HuH-7.5 (cell line): Measurements from ENCODE around the gene EHMT1.
A peak's percentile ranks its signal among the peaks of the same experiment; 100 is the strongest.

Experiments used
- DNase-seq: peaks from one replicate; pipeline ENCODE4 v3.0.0; 2011; ENCODE audit warnings: low spot score

Gene EHMT1

DNA sequence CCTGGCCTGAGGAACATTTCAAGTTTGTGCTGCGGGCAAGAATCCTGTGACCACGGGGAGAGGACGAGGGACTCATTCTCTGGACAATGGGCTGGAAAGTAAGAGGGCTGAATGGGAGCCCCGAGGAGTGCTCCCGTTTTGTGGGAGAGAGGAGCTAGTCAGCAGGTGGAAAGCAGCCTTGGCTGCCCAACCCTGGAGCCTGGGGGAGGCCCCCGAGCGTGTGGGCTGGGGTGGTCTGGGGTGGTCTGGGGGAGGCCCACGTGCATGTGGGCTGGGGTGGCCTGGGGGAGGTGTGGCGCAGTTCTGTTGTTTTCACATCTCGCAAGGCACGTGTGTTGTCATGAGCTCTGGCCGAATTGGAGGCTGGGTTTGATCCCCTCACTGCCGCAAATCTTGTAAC lies 27.5 kb downstream of the EHMT1 start:
- DNase-seq: no peak

GRCh38 chr9:137647096-137647714 lies 28.4 kb downstream of the EHMT1 start:
- DNase-seq: no peak

DNA sequence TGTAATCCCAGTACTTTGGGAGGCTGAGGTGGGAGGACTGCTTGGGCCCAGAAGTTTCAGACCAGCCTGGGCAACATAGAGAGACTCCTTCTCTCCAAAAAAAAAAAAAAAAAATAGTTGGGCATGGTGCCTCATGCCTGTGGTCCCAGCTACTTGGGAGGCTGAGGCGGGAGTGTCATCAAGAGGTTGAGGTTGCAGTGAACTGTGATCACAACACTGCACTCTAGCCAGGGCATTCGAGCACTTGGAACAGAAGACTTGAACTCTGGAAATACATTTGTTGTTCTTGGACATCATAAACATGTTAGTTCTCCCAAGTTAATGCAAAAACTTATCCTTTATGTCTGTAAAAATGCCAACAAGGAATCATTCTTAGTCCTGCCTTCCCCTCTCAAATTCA lies 29.6 kb downstream of the EHMT1 start:
- no peak for DNase-seq

- DNase-seq: no peak
Observed at GRCh38 chr9:137649553-137649952, 30.7 kb downstream of the EHMT1 start.

GRCh38 chr9:137650259-137650658 lies 31.5 kb downstream of the EHMT1 start:
- DNase-seq: no peak

GRCh38 chr9:137650779-137651178 lies 32.0 kb downstream of the EHMT1 start:
- DNase-seq: no peak

GRCh38 chr9:137656416-137656815 lies 37.6 kb downstream of the EHMT1 start:
- DNase-seq: no peak

- DNase-seq: no peak
Observed at GRCh38 chr9:137657606-137658005, 38.8 kb downstream of the EHMT1 start.

GRCh38 chr9:137658781-137659180 lies 40.0 kb downstream of the EHMT1 start:
- DNase-seq: no peak

DNA sequence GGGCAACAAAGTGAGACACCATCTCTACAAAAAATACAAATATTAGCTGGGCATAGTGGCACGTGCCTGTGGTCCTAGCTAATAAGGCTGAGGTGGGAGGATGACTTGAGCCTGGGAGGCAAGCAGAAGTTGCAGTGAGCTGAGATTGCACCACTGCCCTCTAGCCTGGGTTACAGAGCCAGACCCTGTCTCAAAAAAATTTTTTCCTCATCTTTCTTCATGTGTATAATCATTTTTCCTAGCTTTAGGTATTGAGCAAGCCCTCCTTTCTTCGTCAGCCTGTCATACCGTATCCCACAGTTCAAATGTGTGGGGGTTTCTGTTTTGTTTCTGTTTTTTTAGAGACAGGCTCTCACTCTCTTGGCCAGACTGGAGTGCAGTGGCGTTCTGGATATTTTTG lies 41.3 kb downstream of the EHMT1 start:
- DNase-seq: no peak

- DNase-seq: no peak
Observed at GRCh38 chr9:137663584-137663983, 44.8 kb downstream of the EHMT1 start.

GRCh38 chr9:137664676-137665075 lies 45.9 kb downstream of the EHMT1 start:
- DNase-seq: no peak

DNA sequence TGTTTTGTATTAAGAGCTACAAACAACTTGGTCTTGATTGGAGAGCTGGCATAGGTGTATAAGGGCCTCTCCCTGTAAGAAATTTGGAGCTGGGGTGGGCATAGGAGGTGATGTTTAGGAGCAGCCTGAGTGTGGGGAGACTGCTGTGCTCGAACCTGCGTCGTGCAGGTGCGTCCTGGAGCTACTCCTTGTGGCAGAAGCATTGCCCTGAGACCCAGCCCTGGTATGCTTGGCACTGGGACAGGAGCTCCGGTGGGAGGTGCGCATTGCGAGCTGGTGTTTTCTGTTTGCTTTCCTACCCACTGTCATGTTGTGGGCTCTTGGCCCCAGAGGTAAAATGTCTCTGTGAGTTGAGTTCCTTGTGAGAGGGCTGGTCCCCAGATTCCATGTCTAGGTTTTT lies 46.4 kb downstream of the EHMT1 start:
- DNase-seq: no peak

GRCh38 chr9:137665697-137666512 lies 47.1 kb downstream of the EHMT1 start:
- DNase-seq: no peak

- no peak for DNase-seq
Observed at GRCh38 chr9:137666513-137666822, 47.7 kb downstream of the EHMT1 start.

DNA sequence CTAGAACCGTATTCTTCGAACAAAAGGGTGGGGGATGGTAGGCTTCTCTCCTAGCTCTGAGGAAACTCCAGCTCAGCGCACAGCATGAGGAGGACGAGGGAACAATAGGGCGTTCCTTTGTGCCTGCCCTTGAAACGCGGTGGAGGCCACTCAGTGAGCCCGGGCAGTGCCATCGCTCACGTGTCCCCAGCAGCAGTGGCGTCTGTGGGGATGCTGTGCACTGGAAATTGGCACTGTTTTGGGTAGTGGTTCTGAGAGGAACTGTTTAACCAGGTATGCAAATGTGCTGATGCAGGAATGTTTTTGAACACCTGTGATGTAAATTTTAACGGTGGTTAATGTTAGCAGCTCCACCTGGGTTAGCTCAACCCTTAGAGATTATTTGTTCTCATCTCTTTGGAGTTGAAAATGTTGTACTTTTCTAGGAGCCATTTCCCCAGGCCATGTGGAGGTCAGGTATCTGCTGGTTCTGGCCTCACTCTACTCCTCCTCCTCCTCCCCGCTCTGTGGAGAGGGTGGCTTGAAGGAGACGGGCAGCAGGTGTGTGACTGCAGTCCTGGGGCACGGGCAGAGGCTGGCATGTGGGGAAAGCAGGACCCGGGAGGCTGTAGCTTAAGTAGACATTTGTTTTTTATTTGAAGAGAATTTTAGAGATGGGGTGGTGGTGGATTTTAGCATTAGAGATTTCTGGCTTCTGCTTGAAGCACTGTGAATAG lies 48.3 kb downstream of the EHMT1 start:
- DNase-seq: no peak

DNA sequence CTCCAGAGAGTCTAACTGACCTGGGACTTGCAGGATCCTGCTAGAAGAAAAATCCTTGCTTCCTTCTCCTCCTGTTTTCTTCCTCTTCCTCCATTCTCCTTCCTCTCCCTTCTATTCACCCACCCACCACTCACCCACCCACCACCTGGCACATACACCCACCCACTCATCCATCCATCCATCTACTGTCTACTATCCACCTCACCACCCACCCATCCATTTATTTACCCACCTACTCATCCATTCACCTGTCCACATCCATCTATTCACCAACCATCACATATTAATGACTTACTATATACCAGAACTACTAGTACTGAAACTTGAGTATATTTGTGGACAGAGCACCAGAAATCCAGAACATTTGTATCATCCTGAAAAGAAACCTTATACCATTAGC lies 49.4 kb downstream of the EHMT1 start:
- no peak for DNase-seq

DNA sequence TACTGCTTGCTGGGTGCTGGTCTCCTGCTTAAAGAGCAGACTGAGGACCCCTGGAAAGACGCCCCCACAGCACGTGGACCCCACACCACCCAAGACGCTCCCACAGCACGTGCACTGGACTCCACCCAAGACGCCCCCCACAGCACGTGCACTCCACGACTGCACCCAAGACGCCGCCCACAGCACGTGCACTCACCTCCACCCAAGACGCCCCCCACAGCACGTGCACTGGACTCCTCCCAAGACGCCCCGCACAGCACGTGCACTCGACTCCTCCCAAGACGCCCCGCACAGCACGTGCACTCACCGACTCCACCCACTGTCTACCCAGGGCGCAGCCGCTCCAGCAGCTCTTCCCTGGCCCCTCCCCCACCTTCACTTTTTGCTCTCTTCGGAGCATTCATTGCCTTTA lies 50.5 kb downstream of the EHMT1 start:
- no peak for DNase-seq

DNA sequence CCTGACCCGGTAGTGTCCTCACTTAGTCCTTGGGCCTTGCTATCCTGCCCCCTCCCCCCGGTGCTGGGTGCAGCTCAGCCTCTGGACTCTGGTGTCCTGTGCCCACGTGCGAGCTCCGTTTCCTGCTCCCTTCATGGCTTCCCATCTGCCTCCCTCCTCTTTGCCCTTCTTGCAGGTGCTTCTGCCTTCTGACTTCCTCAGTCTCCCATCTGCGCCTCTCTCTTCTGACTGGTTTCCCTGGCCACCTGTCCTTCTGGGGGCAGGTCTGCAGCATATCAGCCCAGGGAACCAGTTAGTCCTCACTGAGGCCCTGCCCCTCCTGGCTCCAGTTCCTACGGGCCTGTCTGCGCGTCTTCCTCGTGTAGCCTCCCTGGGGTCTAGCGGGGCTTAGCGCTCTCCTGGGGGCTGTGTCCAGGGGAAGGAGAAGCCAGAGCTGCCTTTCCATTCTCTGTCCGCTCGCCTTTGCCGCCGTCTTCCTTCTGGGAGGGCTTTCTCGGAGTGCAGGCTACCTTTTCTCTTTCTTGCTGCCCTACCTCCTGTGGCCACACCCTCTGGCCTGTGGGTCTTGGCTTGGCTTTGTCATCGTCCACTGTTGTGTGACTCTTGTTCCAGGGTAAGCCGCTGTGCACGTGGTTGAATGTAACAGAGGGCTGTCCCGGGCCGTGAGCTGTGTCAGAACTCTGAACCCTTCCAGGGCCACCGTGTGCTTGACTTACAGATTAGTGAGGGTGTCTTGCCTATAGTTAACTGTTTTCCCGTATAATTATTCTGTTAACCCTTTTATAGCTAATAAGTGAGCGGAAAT lies 51.8 kb downstream of the EHMT1 start:
- DNase-seq: no peak

- no peak for DNase-seq
Observed at GRCh38 chr9:137671196-137671538, 52.4 kb downstream of the EHMT1 start.

GRCh38 chr9:137671721-137672120 lies 52.9 kb downstream of the EHMT1 start:
- no peak for DNase-seq

- peak; percentile 82 for DNase-seq
Observed at GRCh38 chr9:137672907-137673791, 54.3 kb downstream of the EHMT1 start.
